Psoas muscle (tissue), 8 donors: Measurements from ENCODE around the gene PIEZO1. TPM values are rescaled to one million over a fixed set of nuclear protein-coding genes. Genes with fewer than 3 reads are reported as not detected.

Experiments
- ATAC-seq, 4 donors: fragments of 200-7000 bp; cut with Tn5 transposase; one replicate each; pipeline ENCODE4 v1.9.1; 2020; ENCODE audit warnings: moderate library complexity in 3 of 4, mild to moderate bottlenecking in 2 of 4
- DNase-seq, 2 donors: peaks; one replicate each; pipeline ENCODE4 v3.0.0-alpha.2; 2020
- H3K27ac ChIP-seq: fragments of 200-600 bp; one replicate; pipeline ENCODE4 v1.8.0; 2022
- H3K27me3 ChIP-seq, 3 donors: fragments of 200-600 bp in 1 of 3; one replicate each; pipeline versions ENCODE4 v1.6.1 to v1.8.0; 2013 to 2022; ENCODE audit warnings: low read length in 2 of 3, mild to moderate bottlenecking in 2 of 3, moderate library complexity in 1 of 3; ENCODE audit not compliant: insufficient read depth in 3 of 3
- H3K36me3 ChIP-seq, 2 donors: fragments of 200-600 bp in 1 of 2; one replicate each; pipeline versions ENCODE4 v1.6.1 to v1.8.0; 2013 to 2022; ENCODE audit warnings: low read depth in 1 of 2, mild to moderate bottlenecking in 1 of 2, moderate library complexity in 1 of 2; ENCODE audit not compliant: insufficient read depth in 1 of 2
- H3K4me1 ChIP-seq: fragments of 200-600 bp; one replicate; pipeline ENCODE4 v1.8.0; 2022
- H3K4me3 ChIP-seq: fragments of 200-600 bp; one replicate; pipeline ENCODE4 v1.8.0; 2022; ENCODE audit warnings: mild to moderate bottlenecking
- H3K9me3 ChIP-seq: fragments of 200-600 bp; one replicate; pipeline ENCODE4 v1.8.0; 2022
- CTCF ChIP-seq: fragments of 200-600 bp; IDR thresholded peaks from one replicate; pipeline ENCODE4 v1.8.0; 2022; ENCODE audit warnings: antibody characterized with exemption
- WGBS, 3 donors: extraction: QIAGEN DNeasy Blood & Tissue Kit; methylation state at CpG; one replicate each; pipeline versions ENCODE4 v1.1.6 to v1.1.7; 2013; 5-methylcytosine and 5-hydroxymethylcytosine counted together
- intact Hi-C, 2 donors: fragments of 100-400 bp; cut with DNase I; formaldehyde crosslinking; loops; one replicate each; pipeline versions ENCODE4 v1.11.0 to v1.14.2; 2022
- polyA plus RNA-seq, 3 donors: library from polyadenylated mRNA; stranded (reverse); fragments of 200-250 nt; gene quantifications; one replicate each; pipeline ENCODE4 v1.2.3, GENCODE V29; 2013
- total RNA-seq, 4 donors: library from RNA; stranded (reverse); fragmentation: NEBNext Ultra II Directional in 2 of 4; extraction: Animal tissue kit (Norgen Biotek cat#: 25700) in 2 of 4; gene quantifications; one replicate each; pipeline versions ENCODE4 v1.2.1 to v1.2.4, GENCODE V29; 2021 to 2023
- donor health status: healthy with polysubstance abuse.
- donor health status: DM: no; HTN: no; CAD: no; lungs with moderate emphysema.
- donor health status: Bipolar disorder and iron deficiency.
- donor health status: healthy.
- donor health status: DM: yes; HTN: yes; CAD: no.
- donor health status: DM: no; HTN: no; CAD: no.
- donor health status: DM: no; HTN: no; CAD: no.
- donor health status: DM: yes; HTN: yes; CAD: no.

PIEZO1 gene
- total and polyA plus RNA-seq, 7 donors, result 7.2 to 26.8 (median 10.2) TPM

DNA sequence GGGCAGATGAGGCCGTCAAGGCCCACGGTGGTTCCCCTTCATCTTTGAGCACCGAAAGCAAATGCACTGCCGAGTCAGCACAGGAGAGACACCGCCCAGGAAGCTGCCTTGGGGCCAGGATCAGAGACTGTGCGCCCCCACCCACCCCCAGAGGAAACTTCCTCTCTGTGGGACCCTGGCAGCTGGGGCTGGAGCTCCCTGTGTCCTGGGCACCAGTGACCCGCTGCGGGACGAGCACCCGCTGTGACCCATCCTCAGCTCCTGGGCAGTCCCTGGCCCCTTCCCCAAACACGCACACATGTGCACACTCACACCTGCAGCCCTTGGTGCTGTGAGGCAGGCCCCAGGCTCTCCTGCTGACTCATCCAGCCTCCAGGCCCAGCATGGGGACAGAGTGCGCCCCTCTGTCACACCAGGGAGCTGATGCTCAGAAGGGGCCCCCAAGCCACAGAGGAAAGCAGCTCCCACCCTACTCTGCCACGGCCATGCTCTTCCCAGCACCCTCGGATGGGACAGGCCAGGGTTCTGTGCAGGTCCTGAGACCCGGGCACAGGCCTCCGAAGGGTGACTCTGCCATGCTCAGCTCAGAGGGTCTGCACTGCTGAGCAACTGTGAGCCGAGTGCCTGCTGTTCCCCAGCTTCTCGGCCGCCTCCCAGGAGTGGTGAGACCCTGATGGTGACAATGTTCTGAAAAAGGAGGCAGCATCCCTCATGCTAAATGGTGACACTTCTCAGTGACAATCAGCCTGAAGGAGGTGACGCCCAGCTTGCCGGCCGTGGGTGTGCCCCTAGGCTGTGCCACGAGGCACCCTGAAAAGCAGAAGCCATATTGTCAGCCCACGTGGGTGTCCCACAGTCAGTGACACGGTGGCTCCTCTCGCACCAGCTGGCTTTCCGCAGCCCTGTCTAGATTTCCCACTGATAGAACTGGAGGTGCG is 3.6 kb downstream of the PIEZO1 start:
- intact Hi-C loops, result loop anchor here in 1 of 2 donors (2.0 kb wide), 1 partner anchor 39 kb away; no protein-coding TSS in a partner anchor
- H3K36me3 ChIP-seq, result no peaks in the 10 kb centered on the region
- H3K4me1 ChIP-seq, result peaks cover 15% of the 10 kb centered on the region
- DNase-seq (peak in 1 of 2 donors; percentile 61), ATAC-seq (no peak)
- H3K27ac ChIP-seq, result no peak overlapping the region
- WGBS, 3 donors, result 73 to 81% (median 74%) methylated on average over 28 of the region's 28 CpGs
- H3K4me3 ChIP-seq, result no peak overlapping the region
- TF ChIP-seq CTCF, result no peak
- no peaks in the 10 kb centered on the region for H3K9me3 ChIP-seq
- peaks cover 0 to 46% (median 13%) of the 10 kb centered on the region in 3 donors for H3K27me3 ChIP-seq

DNA sequence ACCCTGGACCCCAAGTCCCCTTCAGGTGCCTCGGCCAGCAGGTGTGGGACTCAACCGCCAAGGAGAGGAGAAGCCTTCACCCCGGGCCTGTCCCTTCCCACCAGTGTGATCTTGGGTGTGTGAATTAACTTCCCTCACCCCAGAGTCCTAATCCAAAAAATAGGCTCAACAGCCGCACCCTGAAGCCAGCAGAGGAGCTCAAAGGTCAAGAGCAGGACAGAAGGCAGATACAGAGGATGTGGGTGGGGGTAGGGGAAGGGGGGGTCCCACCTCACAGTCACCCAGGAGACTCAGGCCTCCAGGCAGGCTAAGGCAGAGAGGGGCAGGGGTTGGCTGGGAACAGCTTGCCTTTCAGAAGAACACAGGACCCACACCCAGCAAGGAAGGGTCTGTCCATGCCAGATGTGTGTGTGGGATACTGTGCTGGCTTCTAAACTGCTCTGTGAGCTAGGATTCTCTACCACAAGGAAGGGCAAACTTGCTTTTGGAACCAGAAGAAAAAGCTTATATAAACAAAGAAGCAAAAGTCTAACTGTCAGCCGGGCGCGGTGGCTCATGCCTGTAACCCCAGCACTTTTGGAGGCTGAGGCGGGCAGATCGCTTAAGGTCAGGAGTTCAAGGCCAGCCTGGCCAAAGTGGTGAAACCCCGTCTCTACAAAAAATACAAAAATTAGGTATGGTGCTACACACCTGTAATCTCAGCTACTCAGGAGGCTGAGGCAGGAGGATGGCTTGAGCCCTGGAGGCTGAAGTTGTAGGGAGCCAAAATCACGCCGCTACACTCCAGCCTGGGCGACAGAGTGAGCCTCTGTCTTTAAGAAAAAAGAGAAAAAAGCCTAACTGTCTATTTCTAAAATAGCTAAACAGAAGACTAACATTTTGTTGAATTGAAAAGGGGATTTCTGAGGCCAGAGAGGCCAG is 4.6 kb downstream of the PIEZO1 start:
- intact Hi-C loops, result loop anchor here in 1 of 2 donors (2.0 kb wide), 1 partner anchor 38 kb away; no protein-coding TSS in a partner anchor
- Histone ChIP-seq H3K4me1 (peaks cover 15% of the 10 kb centered on the region), H3K27me3 (peaks cover 0 to 40% (median 13%) of the 10 kb centered on the region in 3 donors), H3K4me3 (no peak overlapping the region), H3K9me3 (no peaks in the 10 kb centered on the region), H3K27ac (no peak overlapping the region), H3K36me3 (no peaks in the 10 kb centered on the region)
- DNase-seq (peak in 1 of 2 donors; percentile 45), ATAC-seq (no peak)
- TF ChIP-seq CTCF, result no peak
- 85 to 89% (median 86%) methylated on average over 13 of the region's 13 CpGs for WGBS, 3 donors

GRCh38 chr16:88779406-88780141 is 5.4 kb downstream of the PIEZO1 start:
- no peaks in the 10 kb centered on the region for H3K36me3 ChIP-seq
- H3K27me3 ChIP-seq, result peaks cover 0 to 34% (median 9%) of the 10 kb centered on the region in 3 donors
- ATAC-seq (peak in 1 of 4 donors; percentile 21), DNase-seq (peak in 1 of 2 donors; percentile 69)
- intact Hi-C loops, result loop anchor here in 1 of 2 donors (2.0 kb wide), 1 partner anchor 37 kb away; no protein-coding TSS in a partner anchor
- no peak for TF ChIP-seq CTCF
- H3K9me3 ChIP-seq, result no peaks in the 10 kb centered on the region
- WGBS, 3 donors, result 44 to 56% (median 50%) methylated on average over 33 to 34 of the region's 34 CpGs
- H3K27ac ChIP-seq, result no peak overlapping the region
- no peak overlapping the region for H3K4me3 ChIP-seq
- H3K4me1 ChIP-seq, result peaks cover 15% of the 10 kb centered on the region

- WGBS, 3 donors, result 54 to 82% (median 66%) methylated on average over 30 of the region's 30 CpGs
- no peak for TF ChIP-seq CTCF
- no peak overlapping the region for H3K4me3 ChIP-seq
- H3K9me3 ChIP-seq, result no peaks in the 10 kb centered on the region
- H3K27me3 ChIP-seq, result peaks cover 0 to 25% (median 7%) of the 10 kb centered on the region in 3 donors
- intact Hi-C loops, result no loop called here
- ATAC-seq (no peak), DNase-seq (peak in 1 of 2 donors; percentile 32)
- peaks cover 8% of the 10 kb centered on the region for H3K4me1 ChIP-seq
- H3K27ac ChIP-seq, result no peak overlapping the region
- H3K36me3 ChIP-seq, result no peaks in the 10 kb centered on the region
These were observed 6.4 kb downstream of the PIEZO1 start for GRCh38 chr16:88778541-88779065.
